Neuron (in vitro differentiated cells): Measurements from ENCODE around the gene TSC22D4.

Experiments
- H2AFZ ChIP-seq: one replicate; pipeline ENCODE4 v1.6.1; 2013; ENCODE audit warnings: low read depth, mild to moderate bottlenecking, inconsistent platforms, low read length, moderate library complexity
- H3K27me3 ChIP-seq: one replicate; pipeline ENCODE4 v1.6.1; 2013; ENCODE audit warnings: low read length; ENCODE audit not compliant: insufficient read depth
- H3K36me3 ChIP-seq: one replicate; pipeline ENCODE4 v1.6.1; 2013; ENCODE audit warnings: low read length; ENCODE audit not compliant: insufficient read depth
- H3K4me1 ChIP-seq: one replicate; pipeline ENCODE4 v1.6.1; 2013; ENCODE audit warnings: low read length; ENCODE audit not compliant: insufficient read depth
- H3K4me3 ChIP-seq: 2 replicates; pipeline ENCODE4 v1.5.1; 2013; ENCODE audit warnings: mild to moderate bottlenecking, low read length, moderate library complexity
- H3K9me3 ChIP-seq: one replicate; pipeline ENCODE4 v1.6.1; 2013; ENCODE audit warnings: low read length

Gene TSC22D4

DNA sequence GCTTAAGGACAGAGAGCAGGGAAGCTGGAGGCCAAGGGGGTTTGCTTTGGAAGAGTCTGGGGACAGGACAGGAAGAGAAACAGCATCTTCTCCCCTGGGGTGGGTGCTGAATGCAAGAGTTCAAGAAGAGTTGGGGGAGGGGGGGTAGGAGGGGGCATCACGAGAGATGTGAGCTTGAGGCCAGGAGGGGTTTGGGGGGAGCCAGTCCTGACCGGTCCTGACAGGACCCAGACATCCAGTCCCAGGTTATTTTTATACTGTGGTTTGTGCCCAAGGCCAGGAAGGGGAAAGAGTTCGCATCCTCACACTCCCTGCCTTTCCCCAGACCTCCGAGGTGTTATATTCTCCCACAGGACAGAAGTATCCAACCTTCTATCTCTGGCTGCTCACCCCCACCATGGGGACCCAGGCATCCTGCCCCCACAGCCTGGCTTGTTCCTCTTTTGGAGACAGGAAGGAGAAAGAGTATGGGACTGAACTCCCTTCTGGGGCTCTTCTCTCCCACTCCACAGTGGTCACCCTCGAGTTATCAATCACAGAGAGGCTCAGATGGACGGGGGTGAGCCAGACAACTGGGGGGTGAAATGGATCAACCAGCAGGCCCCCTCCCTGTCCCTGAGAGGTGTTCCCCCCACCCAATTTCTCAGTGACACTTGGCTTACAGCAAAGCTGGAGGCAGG, 2.8 kb downstream of the TSC22D4 start:
- Histone ChIP-seq H2AFZ (no peak overlapping the region), H3K9me3 (no peaks in the 10 kb centered on the region), H3K27me3 (no peaks in the 10 kb centered on the region), H3K36me3 (peaks cover 9% of the 10 kb centered on the region), H3K4me3 (no peak overlapping the region), H3K4me1 (peaks cover 35% of the 10 kb centered on the region)

DNA sequence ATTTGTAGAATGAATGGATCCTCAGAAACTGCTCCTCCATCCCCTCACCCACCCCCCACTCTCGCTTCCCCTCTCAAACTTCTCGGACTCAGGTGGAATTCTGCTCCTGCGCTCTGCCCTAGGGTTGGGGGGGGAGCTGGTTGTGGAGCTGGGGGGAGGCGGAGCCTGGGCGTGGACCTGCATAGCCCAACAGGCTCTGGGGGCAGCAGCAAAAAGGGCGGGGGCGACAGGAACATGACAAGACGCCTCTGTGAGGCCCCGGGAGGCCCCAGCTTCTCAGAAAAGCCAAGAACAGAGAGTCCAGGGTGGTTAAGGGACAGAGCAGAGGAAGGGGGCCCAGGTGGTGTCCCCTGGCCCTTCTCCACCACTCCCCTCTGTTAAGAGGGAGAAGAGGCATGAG, 3.5 kb downstream of the TSC22D4 start:
- Histone ChIP-seq H3K9me3 (no peaks in the 10 kb centered on the region), H3K4me1 (peaks cover 35% of the 10 kb centered on the region), H3K27me3 (no peaks in the 10 kb centered on the region), H3K36me3 (peaks cover 9% of the 10 kb centered on the region), H3K4me3 (no peak overlapping the region), H2AFZ (no peak overlapping the region)

DNA sequence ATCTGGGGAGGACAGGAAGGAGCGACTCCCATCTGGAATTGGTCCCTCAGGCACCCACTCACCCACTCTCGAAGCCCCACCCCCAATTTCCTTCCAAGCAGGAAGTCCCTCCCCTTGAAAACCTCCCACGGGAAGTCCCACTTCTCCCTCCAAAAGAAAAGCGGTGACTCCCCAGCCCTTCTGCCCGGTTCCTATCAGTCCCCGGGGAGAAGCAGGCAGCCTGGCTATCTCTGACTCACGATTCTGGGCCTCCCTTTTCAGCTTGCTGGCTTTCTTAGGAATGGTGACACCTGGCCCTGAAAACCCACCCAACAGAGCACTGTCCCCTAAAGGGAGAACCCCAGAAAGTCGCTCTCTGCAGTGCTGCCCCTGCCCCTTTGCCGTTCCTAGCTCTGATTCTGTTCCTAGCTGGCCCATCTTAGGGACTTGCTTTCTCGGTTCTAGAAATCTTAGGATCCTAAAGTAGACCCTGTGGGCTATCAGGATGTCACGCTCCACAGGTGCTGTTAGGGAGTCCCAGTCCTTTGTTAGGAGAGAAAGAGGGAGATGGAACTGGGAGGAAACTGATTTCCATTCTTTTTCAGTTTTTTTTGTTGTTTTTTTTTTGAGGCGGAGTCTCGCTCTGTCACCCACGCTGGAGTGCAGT, 6.0 kb downstream of the TSC22D4 start:
- Histone ChIP-seq H3K4me3 (no peak overlapping the region), H3K27me3 (no peaks in the 10 kb centered on the region), H3K9me3 (no peaks in the 10 kb centered on the region), H2AFZ (no peak overlapping the region), H3K4me1 (peaks cover 25% of the 10 kb centered on the region), H3K36me3 (peaks cover 9% of the 10 kb centered on the region)

DNA sequence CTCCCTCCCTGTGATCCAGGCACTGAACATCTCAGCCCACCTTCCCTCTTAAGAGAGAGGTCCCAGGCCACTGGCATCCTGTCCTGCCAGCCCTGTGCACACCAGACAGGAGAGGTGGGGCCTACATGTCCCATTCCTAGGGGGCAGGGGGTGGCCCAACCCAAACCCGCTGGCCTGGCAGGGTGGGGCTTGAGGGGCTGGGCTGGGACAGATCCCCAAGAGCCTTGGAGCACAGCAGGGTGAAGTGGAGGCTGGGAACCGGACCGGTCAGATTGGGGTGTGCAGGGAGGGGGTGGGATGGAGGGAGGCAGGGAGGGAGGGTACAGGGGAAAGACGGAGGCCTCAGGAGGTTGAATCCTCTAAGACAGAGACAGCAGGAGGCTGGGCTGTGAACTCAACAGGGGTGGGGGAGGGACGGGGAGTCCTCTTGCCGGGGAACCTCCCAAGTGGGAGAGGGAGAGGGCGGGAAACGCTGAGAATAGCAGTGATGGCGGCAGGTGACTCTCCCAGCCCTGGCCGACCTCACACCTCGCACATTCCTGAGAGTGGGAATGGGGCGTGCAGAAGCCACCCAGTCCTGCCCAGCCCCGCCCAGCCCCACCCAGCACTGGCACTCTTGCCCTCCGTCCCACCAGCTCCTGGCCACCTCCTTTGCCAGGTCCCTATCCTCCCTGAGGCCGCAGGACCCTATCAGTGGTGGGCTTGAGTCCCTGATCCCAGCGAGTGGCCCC, 6.7 kb downstream of the TSC22D4 start:
- Histone ChIP-seq H2AFZ (no peak overlapping the region), H3K9me3 (no peaks in the 10 kb centered on the region), H3K36me3 (peaks cover 10% of the 10 kb centered on the region), H3K27me3 (no peaks in the 10 kb centered on the region), H3K4me1 (peaks cover 19% of the 10 kb centered on the region), H3K4me3 (no peak overlapping the region)

DNA sequence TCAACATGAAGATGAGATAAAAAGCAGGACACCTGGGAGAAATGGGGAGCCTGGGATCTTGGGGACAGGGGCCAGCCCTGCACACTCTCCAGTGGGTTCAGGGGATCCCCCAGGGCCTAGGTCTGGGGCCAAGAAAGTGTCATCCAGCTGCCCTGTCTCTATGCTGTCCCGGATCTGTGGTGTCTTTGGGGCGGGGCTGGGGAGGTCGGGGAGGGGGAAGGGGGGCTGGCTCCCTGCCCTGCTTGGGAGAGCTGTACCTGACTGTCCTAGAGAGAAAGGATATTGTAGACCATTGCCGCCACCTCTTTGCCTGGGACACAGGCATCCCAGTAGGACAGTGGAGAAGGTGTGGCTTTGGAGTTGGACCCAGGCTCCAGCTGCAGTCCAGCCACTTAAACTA, 8.0 kb downstream of the TSC22D4 start:
- Histone ChIP-seq H3K36me3 (peaks cover 11% of the 10 kb centered on the region), H2AFZ (no peak overlapping the region), H3K27me3 (no peaks in the 10 kb centered on the region), H3K4me1 (peaks cover 8% of the 10 kb centered on the region), H3K9me3 (no peaks in the 10 kb centered on the region), H3K4me3 (no peak overlapping the region)

DNA sequence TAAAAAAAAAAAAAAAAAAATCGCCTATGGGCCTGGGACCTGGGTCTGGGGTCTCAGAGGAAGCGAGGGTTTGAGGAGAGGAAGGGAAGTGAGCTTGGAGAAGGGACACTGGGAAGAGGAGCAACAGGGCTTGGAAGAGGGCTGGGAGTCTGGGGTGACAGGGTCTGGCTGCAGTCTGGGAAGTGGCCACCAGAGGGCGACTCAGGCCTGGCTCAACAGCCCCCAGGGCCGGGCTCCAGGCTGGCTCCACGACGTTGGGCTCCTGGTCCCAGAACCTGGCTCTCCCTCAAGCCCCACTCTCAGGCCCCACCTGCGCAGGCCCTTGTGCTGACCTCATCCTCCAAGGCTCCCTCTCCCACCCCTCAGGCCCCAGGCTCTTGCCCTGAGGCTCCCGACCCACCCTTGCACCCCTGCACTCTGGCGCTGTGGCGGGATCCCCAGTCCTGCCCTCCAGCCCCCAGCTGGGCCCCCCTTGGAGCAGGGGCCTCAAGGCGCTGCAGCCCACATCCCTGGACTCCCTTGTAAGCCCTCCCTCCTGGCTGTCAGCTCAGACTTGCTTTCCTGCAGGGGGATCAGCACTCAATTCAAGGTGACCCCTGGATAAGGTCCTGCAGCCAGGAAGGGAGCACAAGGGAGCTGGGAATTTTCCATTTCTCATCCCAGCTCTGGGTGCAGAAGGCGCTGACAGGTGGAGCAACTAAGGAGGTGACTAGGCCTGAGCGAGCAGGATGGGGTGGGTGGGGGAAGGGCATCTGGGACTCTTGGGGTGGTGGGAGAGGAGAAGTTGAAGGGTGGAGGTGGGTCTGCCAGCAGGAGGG, 9.6 kb downstream of the TSC22D4 start:
- Histone ChIP-seq H2AFZ (no peak overlapping the region), H3K36me3 (peaks cover 10% of the 10 kb centered on the region), H3K27me3 (no peaks in the 10 kb centered on the region), H3K4me1 (no peaks in the 10 kb centered on the region), H3K9me3 (no peaks in the 10 kb centered on the region), H3K4me3 (no peak overlapping the region)

DNA sequence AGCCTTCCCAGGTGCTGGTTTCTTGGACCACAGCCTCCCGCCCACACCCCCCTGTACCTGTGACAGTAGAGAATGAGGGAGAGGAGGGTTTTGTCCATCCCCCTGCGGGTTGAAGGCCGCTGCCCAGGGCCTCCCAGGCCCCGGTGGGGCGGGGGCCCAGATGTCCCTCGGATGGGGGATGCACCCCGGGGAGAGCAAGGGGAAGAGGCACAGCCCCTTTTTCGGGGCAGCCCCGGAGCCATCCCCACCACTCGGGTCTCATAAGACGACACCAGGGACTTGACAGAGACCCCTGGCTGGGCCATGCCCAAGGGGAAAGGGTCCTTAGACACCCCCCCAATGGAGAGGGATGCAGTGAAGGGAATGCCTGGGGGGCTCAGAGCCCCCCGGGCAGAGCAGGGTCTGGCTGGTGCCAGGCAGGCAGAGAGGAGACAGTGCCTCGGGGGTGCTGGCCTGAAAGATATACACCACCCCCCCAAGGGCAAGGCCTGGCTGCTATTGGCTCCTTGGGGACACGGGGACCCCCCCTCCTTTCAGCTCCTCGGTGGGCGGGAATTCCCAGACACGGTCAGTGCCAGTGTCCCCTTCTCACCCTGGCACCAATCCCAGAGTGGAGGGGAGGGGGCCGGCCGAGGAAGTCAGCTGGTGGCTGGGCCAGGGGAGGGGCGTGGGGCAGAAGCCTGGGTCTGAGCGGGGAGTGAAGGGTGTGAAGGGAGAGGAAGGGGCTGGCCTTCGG, 11.2 kb downstream of the TSC22D4 start:
- no peak overlapping the region for H2AFZ ChIP-seq
- H3K9me3 ChIP-seq, result no peaks in the 10 kb centered on the region

DNA sequence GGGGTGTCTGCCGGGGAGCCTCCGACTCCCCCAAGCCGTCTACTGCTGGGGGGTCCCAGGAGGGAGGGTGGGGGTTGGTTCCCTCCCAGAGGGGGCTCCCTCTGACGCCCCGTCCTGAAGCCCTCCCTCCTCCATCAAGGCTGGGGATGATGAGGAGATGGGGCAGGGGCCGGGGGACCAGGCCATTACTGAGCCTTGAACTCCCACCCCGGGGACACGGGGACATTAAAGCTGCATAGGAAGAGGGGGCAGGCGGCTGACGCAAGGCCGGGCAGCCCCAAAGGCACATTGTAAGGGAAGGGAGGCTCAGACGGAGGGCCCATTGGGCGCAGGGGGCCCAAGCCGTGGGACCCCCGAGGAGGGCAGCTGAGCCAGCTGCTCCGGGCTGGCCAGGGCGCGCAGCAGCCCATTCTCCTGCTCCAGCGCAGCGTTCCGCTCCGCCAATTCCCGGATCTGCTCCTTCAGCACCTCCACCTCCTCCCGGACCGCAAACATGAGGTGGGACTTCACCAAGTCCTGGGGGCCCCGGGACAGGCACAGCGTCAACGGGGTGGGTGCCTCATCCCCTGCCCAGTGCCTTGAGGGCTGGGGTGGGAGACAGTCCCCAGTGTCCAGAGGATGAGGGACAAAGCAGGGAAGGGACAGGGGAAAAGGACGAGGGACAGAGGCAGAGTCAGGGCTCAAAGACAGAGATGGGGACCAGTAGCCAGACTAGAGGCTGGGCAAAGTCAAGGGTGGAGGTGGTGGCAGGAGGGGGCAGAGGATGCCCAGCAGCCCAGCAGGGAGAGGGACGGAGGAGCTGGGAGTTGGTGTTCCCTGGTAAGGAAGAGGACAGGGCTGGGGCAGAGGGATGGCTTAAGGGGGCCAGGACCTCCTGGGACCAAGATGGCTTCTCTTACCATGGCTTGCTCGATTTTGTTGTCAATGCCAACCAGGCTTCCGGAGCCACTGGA, 12.1 kb downstream of the TSC22D4 start:
- Histone ChIP-seq H3K4me1 (no peaks in the 10 kb centered on the region), H2AFZ (no peak overlapping the region), H3K36me3 (peaks cover 5% of the 10 kb centered on the region), H3K4me3 (no peak overlapping the region), H3K9me3 (no peaks in the 10 kb centered on the region), H3K27me3 (no peaks in the 10 kb centered on the region)

More for the DNA sequence above, 11.2 kb downstream of the TSC22D4 start:
- no peak overlapping the region for H3K4me3 ChIP-seq
- H3K27me3 ChIP-seq, result no peaks in the 10 kb centered on the region
- no peaks in the 10 kb centered on the region for H3K4me1 ChIP-seq
- peaks cover 5% of the 10 kb centered on the region for H3K36me3 ChIP-seq

DNA sequence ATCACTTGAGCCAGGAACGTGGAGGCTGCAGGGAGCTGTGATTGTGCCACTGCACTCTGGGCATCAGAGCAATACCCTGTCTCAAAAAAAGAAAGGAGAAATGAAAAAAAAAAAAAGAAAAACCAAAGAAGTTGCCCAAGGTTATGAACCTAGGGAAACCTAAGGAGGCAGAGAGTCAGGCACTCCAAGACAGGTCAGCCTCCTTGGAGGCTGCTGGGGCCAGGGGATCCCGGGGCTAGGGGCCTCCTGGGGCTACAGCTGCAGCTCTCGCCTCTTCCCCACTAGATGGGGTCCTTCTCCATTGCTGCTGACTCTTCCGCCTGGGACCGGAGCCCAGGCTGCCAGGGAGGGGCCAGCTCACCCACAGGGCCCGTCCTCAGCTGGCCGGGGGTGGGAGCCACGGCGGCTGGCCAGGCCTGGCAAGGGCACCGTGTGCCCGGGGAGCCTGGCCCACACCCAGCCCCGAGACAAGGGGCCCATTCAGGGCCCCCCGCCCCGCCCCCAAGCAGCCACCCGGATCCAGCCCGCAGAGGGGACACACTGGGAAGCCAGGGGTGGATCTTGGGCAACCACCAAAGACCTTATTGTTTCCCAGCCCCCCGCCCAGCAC, 13.2 kb downstream of the TSC22D4 start:
- H3K4me3 ChIP-seq, result no peak overlapping the region

DNA sequence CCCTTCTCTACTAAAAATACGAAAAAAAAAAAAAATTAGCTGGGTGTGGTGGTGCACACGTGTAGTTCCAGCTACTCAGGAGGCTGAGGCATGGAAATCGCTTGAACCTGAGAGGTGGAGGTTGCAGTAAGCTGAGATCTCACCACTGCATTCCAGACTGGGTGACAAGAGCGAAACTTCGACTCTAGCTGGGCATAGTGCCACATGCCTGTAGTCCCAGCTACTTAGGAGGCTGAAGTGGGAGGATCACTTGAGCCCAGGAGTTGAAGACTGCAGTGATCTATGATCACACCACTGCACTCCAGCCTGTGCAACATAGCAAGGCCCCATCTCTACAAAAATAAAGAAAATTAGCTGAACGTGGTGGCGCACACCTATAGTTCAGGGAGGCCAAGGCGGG, 13.7 kb downstream of the TSC22D4 start:
- Histone ChIP-seq H3K9me3 (no peaks in the 10 kb centered on the region), H3K36me3 (peaks cover 4% of the 10 kb centered on the region), H2AFZ (no peak overlapping the region), H3K4me3 (no peak overlapping the region), H3K4me1 (no peaks in the 10 kb centered on the region), H3K27me3 (no peaks in the 10 kb centered on the region)

More for the DNA sequence above, 13.2 kb downstream of the TSC22D4 start:
- H3K9me3 ChIP-seq, result no peaks in the 10 kb centered on the region
- H3K36me3 ChIP-seq, result peaks cover 2% of the 10 kb centered on the region
- H2AFZ ChIP-seq, result no peak overlapping the region
- no peaks in the 10 kb centered on the region for H3K27me3 ChIP-seq
- H3K4me1 ChIP-seq, result no peaks in the 10 kb centered on the region

DNA sequence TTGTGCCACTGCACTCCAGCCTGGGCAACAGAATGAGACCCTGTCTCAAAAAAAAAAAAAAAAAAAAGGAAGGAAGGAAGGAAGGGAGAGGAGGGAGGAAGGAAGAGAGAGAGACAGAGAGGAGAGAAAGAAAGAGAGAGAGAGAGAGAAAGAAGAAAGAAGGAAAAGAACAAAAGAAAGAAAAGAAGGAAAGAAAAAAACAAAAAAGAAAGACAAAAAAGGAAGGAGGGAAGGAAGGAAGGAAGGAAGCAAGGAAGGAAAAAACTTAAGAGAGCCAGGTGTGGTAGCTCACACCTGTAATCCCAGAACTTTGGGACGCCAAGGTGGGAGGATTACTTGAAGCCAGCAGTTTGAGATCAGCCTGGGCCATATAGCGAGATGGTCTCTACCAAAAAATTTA, 14.2 kb downstream of the TSC22D4 start:
- Histone ChIP-seq H3K9me3 (no peaks in the 10 kb centered on the region), H3K4me1 (no peaks in the 10 kb centered on the region), H3K4me3 (no peak overlapping the region), H2AFZ (no peak overlapping the region), H3K36me3 (peaks cover 4% of the 10 kb centered on the region), H3K27me3 (no peaks in the 10 kb centered on the region)
